ENCODE data around the gene ATP2B1.

GRCh38 chr12:89698607-89699006 lies 10.0 kb downstream of the ATP2B1 start:
- TF ChIP-seq BORCS8-MEF2B (CRISPR knock-in tag; IDR thresholded peaks at IDR 0.05): no peak
- TF ChIP-seq ZNF329 (CRISPR knock-in tag; IDR thresholded peaks at IDR 0.05; ENCODE audit: low read depth): no peak
